Measurements from ENCODE around the gene HDHD3.

DNA sequence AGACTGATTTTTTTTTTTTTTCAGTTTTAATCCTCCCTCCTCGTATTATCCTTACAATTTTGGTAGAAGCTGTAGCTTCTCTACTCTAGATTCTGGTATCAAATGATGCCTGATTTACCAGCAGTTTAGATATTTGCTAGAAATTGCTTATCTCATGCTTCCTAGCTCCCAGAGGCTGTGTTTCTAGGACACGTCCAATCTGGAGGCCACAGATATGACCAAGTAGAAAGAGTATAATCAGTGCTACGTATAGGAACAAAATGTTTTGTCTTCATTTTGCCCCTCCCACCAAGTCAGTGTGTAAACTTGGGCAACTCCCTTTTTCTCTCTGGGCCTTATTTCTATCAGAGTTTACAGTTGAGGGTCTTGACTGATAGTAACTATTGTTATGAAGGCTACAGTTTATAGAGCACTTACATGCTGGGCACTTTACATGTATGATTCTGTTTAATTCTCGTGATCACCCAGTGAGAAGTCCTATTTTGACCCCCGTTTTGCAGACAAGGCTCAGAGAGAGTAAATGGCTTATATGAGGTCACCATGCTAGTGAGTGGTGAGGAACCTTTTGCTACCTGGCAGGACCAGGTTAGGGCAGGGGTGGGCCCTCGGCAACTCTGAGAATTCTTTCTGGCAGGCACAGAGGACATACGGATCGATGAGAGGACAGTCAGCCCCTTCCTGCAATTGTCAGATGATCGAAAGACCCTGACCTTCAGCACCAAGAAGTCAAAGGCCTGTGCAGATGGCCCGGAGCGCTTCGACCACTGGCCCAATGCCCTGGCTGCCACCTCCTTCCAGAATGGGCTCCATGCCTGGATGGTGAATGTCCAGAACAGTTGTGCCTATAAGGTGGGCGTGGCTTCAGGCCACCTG, 7.6 kb downstream of the HDHD3 start:
- TF ChIP-seq POLR2A (IDR thresholded peaks at IDR 0.05) (no peak), POLR2AphosphoS5 (IDR thresholded peaks at IDR 0.05) (no peak)

Measured in suprapubic skin (tissue), 4 donors.